AG09319 (cell line): Measurements from ENCODE around the gene VPS13D.

Experiments
- DNase-seq: peaks from one replicate; pipeline ENCODE4 v3.0.0-alpha.2; 2010; ENCODE audit warnings: low read depth; ENCODE audit errors: extremely low read depth
- TF ChIP-seq, protein P1 (sequence below): IDR thresholded peaks from 2 replicates; pipeline ENCODE4 v1.5.1; 2011; ENCODE audit warnings: low read depth, mild to moderate bottlenecking, inconsistent platforms, low read length, moderate library complexity

Gene VPS13D

GRCh38 chr1:12245116-12245515 is 15.3 kb downstream of the VPS13D start:
- no peak for DNase-seq

DNA sequence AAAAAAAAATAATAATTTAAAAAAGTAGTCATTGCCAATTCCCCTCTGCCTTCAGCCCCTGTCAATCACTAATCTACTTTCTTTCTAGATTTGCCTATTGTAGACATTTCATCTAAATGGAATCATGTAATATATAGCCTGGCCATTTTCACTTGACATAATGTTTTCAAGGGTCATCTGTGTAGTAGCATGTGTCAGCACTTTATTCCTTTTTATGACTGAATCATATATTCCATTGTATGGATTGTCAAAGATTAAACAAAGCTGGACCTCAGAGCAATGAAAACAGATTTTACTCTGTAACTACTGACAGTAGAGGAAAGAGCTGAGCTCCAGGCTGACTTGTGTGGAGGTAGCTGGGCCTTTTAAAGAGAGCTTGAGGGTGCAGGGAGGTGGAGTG is 15.9 kb downstream of the VPS13D start:
- TF ChIP-seq, protein P1, sequence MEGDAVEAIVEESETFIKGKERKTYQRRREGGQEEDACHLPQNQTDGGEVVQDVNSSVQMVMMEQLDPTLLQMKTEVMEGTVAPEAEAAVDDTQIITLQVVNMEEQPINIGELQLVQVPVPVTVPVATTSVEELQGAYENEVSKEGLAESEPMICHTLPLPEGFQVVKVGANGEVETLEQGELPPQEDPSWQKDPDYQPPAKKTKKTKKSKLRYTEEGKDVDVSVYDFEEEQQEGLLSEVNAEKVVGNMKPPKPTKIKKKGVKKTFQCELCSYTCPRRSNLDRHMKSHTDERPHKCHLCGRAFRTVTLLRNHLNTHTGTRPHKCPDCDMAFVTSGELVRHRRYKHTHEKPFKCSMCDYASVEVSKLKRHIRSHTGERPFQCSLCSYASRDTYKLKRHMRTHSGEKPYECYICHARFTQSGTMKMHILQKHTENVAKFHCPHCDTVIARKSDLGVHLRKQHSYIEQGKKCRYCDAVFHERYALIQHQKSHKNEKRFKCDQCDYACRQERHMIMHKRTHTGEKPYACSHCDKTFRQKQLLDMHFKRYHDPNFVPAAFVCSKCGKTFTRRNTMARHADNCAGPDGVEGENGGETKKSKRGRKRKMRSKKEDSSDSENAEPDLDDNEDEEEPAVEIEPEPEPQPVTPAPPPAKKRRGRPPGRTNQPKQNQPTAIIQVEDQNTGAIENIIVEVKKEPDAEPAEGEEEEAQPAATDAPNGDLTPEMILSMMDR = no peak
- no peak for DNase-seq

More at GRCh38 chr1:12245116-12245515, 15.3 kb downstream of the VPS13D start:
- TF ChIP-seq, protein P1 = no peak

DNA sequence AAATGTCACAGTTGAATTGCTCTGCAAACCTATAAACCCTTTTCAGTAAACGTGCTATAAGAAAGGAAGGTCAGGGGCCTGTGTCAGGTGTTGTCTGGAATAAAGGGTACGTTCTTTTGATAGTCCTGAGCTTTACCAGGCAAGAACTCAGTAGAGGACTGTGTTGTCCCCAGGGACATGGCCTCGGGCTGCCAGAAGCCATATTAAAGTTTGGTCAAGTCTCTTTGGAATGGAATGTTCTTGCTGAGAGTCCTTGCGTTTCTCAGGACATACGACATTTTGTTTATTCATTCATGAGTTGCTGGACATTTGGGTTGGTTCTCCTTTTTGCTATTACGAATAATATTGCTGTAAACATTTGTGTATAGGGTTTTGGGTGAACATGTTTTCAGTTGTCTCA is 16.8 kb downstream of the VPS13D start:
- TF ChIP-seq, protein P1 = no peak
- DNase-seq = no peak

GRCh38 chr1:12249181-12249580 is 19.4 kb downstream of the VPS13D start:
- no peak for DNase-seq
- TF ChIP-seq, protein P1 = no peak

DNA sequence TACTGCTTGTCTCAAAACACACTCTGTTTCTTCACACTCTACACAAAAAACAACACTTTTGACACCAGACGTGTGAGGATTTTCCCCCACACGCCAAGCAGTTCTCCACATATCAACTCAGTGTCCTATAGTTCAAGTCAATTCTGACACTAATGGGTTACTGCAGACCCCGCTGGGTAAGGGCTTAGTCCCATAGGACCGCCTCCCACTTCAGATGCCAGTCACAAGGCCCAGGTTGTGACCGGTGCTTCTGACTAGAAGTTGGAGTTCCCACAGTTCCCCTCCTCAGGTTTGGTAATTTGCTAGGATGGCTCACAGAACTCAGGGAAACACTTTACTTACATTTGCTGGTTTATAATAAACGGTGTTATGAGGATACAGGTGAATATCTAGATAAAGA is 19.9 kb downstream of the VPS13D start:
- TF ChIP-seq, protein P1 = no peak
- DNase-seq = no peak

GRCh38 chr1:12251442-12251841 is 21.6 kb downstream of the VPS13D start:
- TF ChIP-seq, protein P1 = no peak
- DNase-seq = no peak

DNA sequence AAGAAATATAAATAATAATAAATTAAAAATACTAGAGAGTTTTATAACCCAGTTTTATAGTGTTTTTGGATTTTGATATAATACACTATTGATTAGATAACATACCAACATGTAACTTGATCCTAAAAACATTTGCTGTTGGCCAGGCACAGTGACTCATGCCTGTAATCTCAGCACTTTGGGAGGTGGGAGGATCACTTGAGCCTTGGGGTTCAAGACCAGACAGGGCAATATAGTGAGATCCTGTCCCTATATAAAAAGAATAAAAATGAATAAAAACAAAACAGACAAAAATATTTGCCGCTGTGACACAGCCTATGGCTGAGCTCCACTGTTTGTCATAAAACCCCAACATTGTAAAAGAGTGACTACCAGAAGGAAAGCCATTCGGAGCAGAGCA is 26.1 kb downstream of the VPS13D start:
- DNase-seq = no peak
- TF ChIP-seq, protein P1 = no peak
